D721Med (cell line): ENCODE results near the gene C2CD2.

Source experiments
- DNase-seq: peaks from one replicate; pipeline ENCODE4 v3.0.0; 2011; ENCODE audit warnings: low spot score; ENCODE audit not compliant: insufficient read length
- FAIRE-seq: peaks from 2 replicates; lab custom pipeline; 2011; peaks lifted over from hg19 to GRCh38; lab: Jason Lieb, UNC
- TF ChIP-seq, protein P1 (sequence below): IDR thresholded peaks from 2 replicates; pipeline ENCODE4 v1.5.1; 2012; ENCODE audit warnings: mild to moderate bottlenecking, control low read depth; ENCODE audit not compliant: insufficient read depth; ENCODE audit errors: missing control alignments

Gene C2CD2

DNA sequence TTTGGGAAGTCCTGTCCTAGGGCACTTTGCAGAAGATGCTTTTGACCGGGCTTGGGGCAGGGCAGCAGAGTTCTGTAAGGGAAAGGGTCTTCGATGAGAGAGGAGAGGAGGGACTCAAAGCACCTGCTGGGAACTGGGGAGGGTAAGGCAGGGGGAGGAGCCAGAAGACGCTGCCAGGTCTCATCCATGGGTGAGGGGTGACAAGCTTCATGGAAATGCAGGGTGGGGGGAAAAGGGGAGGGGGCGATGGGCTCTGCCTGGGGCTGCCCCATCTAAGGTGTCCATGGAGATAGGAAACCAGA, 20.9 kb upstream of the C2CD2 start:
- TF ChIP-seq, protein P1, sequence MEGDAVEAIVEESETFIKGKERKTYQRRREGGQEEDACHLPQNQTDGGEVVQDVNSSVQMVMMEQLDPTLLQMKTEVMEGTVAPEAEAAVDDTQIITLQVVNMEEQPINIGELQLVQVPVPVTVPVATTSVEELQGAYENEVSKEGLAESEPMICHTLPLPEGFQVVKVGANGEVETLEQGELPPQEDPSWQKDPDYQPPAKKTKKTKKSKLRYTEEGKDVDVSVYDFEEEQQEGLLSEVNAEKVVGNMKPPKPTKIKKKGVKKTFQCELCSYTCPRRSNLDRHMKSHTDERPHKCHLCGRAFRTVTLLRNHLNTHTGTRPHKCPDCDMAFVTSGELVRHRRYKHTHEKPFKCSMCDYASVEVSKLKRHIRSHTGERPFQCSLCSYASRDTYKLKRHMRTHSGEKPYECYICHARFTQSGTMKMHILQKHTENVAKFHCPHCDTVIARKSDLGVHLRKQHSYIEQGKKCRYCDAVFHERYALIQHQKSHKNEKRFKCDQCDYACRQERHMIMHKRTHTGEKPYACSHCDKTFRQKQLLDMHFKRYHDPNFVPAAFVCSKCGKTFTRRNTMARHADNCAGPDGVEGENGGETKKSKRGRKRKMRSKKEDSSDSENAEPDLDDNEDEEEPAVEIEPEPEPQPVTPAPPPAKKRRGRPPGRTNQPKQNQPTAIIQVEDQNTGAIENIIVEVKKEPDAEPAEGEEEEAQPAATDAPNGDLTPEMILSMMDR: no peak
- DNase-seq (no peak), FAIRE-seq (no peak)

DNA sequence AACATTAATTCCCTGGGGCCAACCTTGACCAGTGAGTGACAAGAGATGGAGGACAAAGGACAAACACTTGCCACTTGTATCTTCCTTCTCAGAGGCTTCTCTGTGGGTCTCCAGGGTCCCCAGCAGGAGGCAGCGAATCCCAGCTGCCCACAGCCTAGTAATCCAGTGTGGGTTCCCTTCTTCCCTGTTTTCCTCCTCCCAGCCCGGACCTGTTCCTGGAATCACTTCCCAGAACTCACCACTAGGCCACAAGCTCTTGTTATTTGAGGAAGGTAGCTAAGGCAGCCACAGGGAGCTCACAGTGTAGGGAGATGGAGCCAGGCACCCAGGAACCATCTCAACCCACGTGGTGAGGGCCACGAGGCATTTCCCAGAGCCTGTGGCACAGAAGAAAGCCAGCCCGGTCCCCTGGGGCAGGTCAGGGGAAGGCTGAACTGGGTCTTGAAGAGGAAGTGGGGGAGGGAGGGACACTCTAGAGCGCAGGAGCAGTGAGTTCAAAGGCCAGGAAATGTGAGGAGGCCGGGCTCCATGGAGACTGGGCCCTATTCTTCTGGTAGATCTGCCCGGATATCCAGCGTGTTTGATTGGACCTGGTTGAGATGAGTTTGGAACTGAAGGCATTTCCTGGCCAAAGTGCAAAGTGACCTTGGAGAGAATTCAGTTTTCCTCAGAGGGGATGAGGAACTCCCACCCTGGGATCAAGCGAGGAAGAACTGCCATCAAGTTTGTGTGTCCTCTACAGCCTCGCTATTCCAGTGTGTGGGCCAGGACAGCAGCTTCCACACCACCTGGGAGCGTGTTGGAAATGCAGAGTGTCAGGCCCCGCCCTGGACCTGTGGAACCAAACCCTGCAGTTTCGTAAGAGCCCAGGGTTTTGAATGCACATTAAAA, 20.3 kb upstream of the C2CD2 start:
- TF ChIP-seq, protein P1: no peak
- no peak for DNase-seq
- no peak for FAIRE-seq

DNA sequence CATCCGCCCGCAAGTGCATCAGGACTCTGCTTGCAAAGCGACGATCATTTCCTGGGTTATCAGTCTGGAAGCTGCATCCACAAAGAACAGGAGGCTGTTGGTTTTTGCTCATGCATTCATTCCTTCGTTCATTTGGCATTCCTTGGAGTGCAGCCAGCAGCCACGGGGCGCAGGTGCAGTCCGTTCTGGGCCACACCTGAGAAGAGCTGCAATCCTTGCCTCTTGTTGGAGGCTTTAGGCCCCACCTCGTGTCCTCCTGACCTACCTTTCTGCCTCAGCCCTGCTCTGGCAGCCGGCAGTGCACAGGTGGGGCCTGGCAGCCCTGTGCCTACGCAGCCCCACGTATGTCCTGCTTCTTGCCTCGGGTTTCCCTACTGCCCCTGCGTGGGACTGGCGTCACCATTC, 19.6 kb upstream of the C2CD2 start:
- DNase-seq (no peak), FAIRE-seq (no peak)
- TF ChIP-seq, protein P1: no peak

DNA sequence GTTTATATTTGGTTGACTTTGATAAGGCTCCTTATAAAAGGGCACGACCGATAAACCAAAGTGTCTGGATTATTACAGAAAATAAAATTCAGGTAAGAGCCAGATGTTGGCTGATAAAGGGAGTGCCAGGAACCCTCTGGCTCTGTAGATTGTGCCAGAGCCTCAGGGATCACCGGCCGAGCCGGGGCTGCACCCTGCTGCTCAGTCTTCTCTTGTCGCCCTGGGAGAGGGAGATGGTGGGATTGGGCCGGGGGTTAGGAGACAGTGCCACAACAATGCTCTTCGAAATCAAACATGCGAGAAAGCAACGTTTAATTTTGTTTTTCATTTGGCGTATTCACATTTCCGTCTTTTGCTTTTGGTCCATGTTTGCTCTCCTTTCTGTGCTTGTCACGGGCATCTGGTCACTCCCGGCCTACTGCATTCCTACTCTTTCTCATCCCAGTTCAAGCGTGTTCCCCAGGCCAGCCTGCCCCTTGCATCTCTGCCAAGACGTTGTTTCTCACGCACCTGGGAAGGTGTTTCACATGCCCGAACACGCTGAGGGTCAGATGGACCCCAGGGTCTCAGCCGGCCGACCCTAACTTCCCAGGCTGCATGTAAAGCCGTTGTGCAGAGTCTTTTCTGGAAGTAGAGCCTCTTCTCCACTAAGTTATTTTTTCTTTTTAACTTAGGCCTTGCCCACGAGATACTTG, 18.8 kb upstream of the C2CD2 start:
- no peak for FAIRE-seq

DNA sequence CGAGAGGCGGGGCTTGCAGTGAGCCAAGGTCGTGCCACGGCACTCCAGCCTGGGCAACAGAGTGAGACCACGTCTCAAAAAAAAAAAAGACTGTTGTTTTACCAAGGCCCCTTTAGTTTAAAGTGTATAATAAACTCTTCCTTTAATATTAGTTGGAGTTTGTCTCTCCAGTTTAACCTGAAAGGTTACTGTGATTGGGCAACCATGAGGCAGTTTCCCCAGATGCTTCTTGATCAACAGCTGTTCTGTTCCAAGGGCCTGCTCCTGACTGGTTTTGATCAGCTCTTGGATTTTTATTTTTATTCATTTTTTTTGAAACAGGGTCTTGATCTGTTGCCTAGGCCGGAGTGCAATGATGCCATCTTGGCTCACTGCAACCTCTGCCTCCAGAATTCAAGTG, 18.1 kb upstream of the C2CD2 start:
- DNase-seq (no peak), FAIRE-seq (no peak)
- TF ChIP-seq, protein P1: no peak

More for the DNA sequence above, 18.8 kb upstream of the C2CD2 start:
- DNase-seq: no peak
- TF ChIP-seq, protein P1: no peak

DNA sequence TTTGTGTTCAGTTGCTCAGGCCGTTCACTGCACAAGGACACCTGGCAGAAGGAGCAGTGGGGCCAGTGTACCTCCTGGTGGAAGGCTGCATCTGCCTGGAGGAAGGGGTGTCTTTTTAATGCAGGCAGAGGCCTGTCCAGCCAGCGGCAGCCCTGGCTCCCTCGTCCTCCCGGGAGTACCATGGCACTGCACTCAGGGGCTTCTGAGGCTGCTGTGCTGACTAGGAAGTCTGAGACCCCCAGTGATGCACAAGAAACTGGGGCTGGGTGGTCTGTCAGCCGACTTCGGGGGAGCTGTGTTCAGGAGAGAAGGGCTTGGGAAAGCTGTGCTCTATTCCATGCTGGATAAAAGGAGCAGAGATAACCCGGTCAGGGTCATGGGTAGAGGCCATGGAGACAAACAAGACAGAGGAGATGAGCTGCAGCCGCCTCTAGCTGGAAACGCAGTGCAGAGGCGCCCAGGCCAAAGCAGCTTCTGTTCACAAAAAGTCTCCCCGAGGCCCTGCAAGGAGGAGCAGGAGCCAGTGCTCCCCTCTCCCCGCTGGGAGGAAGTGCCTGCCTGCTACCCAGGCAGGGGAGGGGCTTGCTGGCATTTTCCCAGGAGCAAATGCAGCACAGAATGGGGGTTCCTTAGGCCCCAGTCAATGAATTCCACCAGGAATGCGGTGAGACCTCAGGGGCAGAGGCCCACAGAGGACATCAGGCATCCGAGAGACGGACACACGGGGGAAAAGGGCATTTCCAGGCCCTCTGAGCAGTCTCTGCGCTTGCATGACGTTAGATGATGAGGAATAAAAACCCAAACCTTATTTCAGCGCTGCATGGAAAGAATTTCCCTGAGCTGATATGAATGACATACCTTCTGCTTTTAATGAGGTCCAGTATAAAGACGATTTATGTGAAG, 17.2 kb upstream of the C2CD2 start:
- FAIRE-seq: no peak
- TF ChIP-seq, protein P1: no peak

More for the DNA sequence above, 17.2 kb upstream of the C2CD2 start:
- DNase-seq: no peak
